BLaER1 (cell line): ENCODE results near the gene MAP4.

Source experiments
- H3K27ac ChIP-seq: shearing (Covaris generic); formaldehyde crosslinking; 2 replicates; pipeline ENCODE4 v1.8.1; 2022
- H3K27me3 ChIP-seq: shearing (Covaris generic); formaldehyde crosslinking; 2 replicates; pipeline ENCODE4 v1.8.1; 2022
- H3K36me3 ChIP-seq: shearing (Covaris generic); formaldehyde crosslinking; 2 replicates; pipeline ENCODE4 v1.8.1; 2022
- H3K4me1 ChIP-seq: shearing (Covaris generic); formaldehyde crosslinking; 2 replicates; pipeline ENCODE4 v1.8.1; 2022
- H3K4me2 ChIP-seq: shearing (Covaris generic); formaldehyde crosslinking; 2 replicates; pipeline ENCODE4 v1.8.1; 2022
- H3K4me3 ChIP-seq: shearing (Covaris generic); formaldehyde crosslinking; 2 replicates; pipeline ENCODE4 v1.8.1; 2022
- H3K9ac ChIP-seq: shearing (Covaris generic); formaldehyde crosslinking; 2 replicates; pipeline ENCODE4 v1.8.1; 2022
- H3K9me3 ChIP-seq: shearing (Covaris generic); formaldehyde crosslinking; 2 replicates; pipeline ENCODE4 v1.8.1; 2022
- H4K20me1 ChIP-seq: shearing (Covaris generic); formaldehyde crosslinking; 2 replicates; pipeline ENCODE4 v1.8.1; 2022
- Cebpa-rat ChIP-seq: shearing (Covaris generic); IDR thresholded peaks from 2 replicates; pipeline ENCODE4 v1.8.1; 2022

MAP4 gene

GRCh38 chr3:47877290-47877689, 138.9 kb downstream of the MAP4 start:
- H3K27me3 ChIP-seq = no peaks in the 10 kb centered on the region
- peak overlapping the region; percentile 17; the same call in 1 of the 2 replicates for H3K4me2 ChIP-seq
- peaks cover 11% of the 10 kb centered on the region for H3K4me1 ChIP-seq
- no peak overlapping the region for H3K9ac ChIP-seq
- no peaks in the 10 kb centered on the region for H4K20me1 ChIP-seq
- no peak for TF ChIP-seq Cebpa-rat
- no peaks in the 10 kb centered on the region for H3K9me3 ChIP-seq
- H3K4me3 ChIP-seq = no peak overlapping the region
- H3K27ac ChIP-seq = no peak overlapping the region
- peaks cover 48% of the 10 kb centered on the region for H3K36me3 ChIP-seq

GRCh38 chr3:47874913-47875312, 141.3 kb downstream of the MAP4 start:
- no peak for TF ChIP-seq Cebpa-rat
- Histone ChIP-seq H3K4me3 (no peak overlapping the region), H3K36me3 (peaks cover 71% of the 10 kb centered on the region), H3K4me1 (peaks cover 11% of the 10 kb centered on the region), H3K4me2 (no peak overlapping the region), H4K20me1 (no peaks in the 10 kb centered on the region), H3K9me3 (no peaks in the 10 kb centered on the region), H3K9ac (no peak overlapping the region), H3K27ac (no peak overlapping the region), H3K27me3 (no peaks in the 10 kb centered on the region)

GRCh38 chr3:47874438-47874837, 141.8 kb downstream of the MAP4 start:
- no peak overlapping the region for H3K9ac ChIP-seq
- no peak for TF ChIP-seq Cebpa-rat
- peaks cover 76% of the 10 kb centered on the region for H3K36me3 ChIP-seq
- no peak overlapping the region for H3K4me3 ChIP-seq
- H3K27me3 ChIP-seq = no peaks in the 10 kb centered on the region
- no peak overlapping the region for H3K4me2 ChIP-seq
- no peaks in the 10 kb centered on the region for H3K9me3 ChIP-seq
- peaks cover 11% of the 10 kb centered on the region for H3K4me1 ChIP-seq
- no peak overlapping the region for H3K27ac ChIP-seq
- no peaks in the 10 kb centered on the region for H4K20me1 ChIP-seq

- Histone ChIP-seq H3K36me3 (peaks cover 91% of the 10 kb centered on the region), H3K27me3 (no peaks in the 10 kb centered on the region), H3K9ac (no peak overlapping the region), H3K4me2 (no peak overlapping the region), H3K27ac (no peak overlapping the region), H4K20me1 (no peaks in the 10 kb centered on the region), H3K9me3 (no peaks in the 10 kb centered on the region), H3K4me1 (peaks cover 9% of the 10 kb centered on the region), H3K4me3 (no peak overlapping the region)
- TF ChIP-seq Cebpa-rat = no peak
Measured at GRCh38 chr3:47872916-47873315, 143.3 kb downstream of the MAP4 start.

GRCh38 chr3:47871389-47871788, 144.8 kb downstream of the MAP4 start:
- Histone ChIP-seq H3K9ac (no peak overlapping the region), H3K9me3 (no peaks in the 10 kb centered on the region), H4K20me1 (no peaks in the 10 kb centered on the region), H3K4me1 (no peaks in the 10 kb centered on the region), H3K36me3 (peaks cover 95% of the 10 kb centered on the region), H3K27ac (no peak overlapping the region), H3K4me2 (no peak overlapping the region), H3K27me3 (no peaks in the 10 kb centered on the region), H3K4me3 (no peak overlapping the region)
- TF ChIP-seq Cebpa-rat = no peak

- Histone ChIP-seq H4K20me1 (no peaks in the 10 kb centered on the region), H3K4me2 (no peak overlapping the region), H3K4me3 (no peak overlapping the region), H3K27me3 (no peaks in the 10 kb centered on the region), H3K36me3 (peaks cover 98% of the 10 kb centered on the region), H3K27ac (no peak overlapping the region), H3K9ac (no peak overlapping the region), H3K4me1 (no peaks in the 10 kb centered on the region), H3K9me3 (no peaks in the 10 kb centered on the region)
- TF ChIP-seq Cebpa-rat = no peak
Measured at GRCh38 chr3:47870702-47871260, 145.4 kb downstream of the MAP4 start.

- Histone ChIP-seq H3K27me3 (no peaks in the 10 kb centered on the region), H3K27ac (no peak overlapping the region)
Measured at GRCh38 chr3:47870156-47870555, 146.1 kb downstream of the MAP4 start.

GRCh38 chr3:47868306-47868705, 147.9 kb downstream of the MAP4 start:
- Histone ChIP-seq H3K4me3 (no peak overlapping the region), H3K9me3 (no peaks in the 10 kb centered on the region), H3K9ac (no peak overlapping the region), H3K36me3 (peaks cover 99% of the 10 kb centered on the region), H3K4me2 (no peak overlapping the region), H3K27me3 (no peaks in the 10 kb centered on the region), H3K27ac (no peak overlapping the region), H4K20me1 (no peaks in the 10 kb centered on the region), H3K4me1 (no peaks in the 10 kb centered on the region)
- TF ChIP-seq Cebpa-rat = no peak

More at GRCh38 chr3:47870156-47870555, 146.1 kb downstream of the MAP4 start:
- H3K4me3 ChIP-seq = no peak overlapping the region
- no peaks in the 10 kb centered on the region for H4K20me1 ChIP-seq
- peaks cover 98% of the 10 kb centered on the region for H3K36me3 ChIP-seq
- no peaks in the 10 kb centered on the region for H3K9me3 ChIP-seq
- no peak overlapping the region for H3K4me2 ChIP-seq
- no peak overlapping the region for H3K9ac ChIP-seq
- no peak for TF ChIP-seq Cebpa-rat
- no peaks in the 10 kb centered on the region for H3K4me1 ChIP-seq

- Histone ChIP-seq H3K9ac (no peak overlapping the region), H3K4me3 (no peak overlapping the region), H3K4me1 (no peaks in the 10 kb centered on the region), H3K27me3 (no peaks in the 10 kb centered on the region), H3K27ac (no peak overlapping the region), H4K20me1 (no peaks in the 10 kb centered on the region), H3K4me2 (no peak overlapping the region), H3K36me3 (peaks cover 99% of the 10 kb centered on the region), H3K9me3 (no peaks in the 10 kb centered on the region)
- no peak for TF ChIP-seq Cebpa-rat
Measured at GRCh38 chr3:47867451-47868044, 148.7 kb downstream of the MAP4 start.

GRCh38 chr3:47865192-47865591, 151.0 kb downstream of the MAP4 start:
- no peak overlapping the region for H3K9ac ChIP-seq
- H3K27ac ChIP-seq = no peak overlapping the region
- H4K20me1 ChIP-seq = no peaks in the 10 kb centered on the region
- H3K4me1 ChIP-seq = no peaks in the 10 kb centered on the region; the same call in 1 of the 2 replicates
- no peak for TF ChIP-seq Cebpa-rat
- peaks cover 92% of the 10 kb centered on the region for H3K36me3 ChIP-seq
- no peaks in the 10 kb centered on the region for H3K27me3 ChIP-seq
- H3K4me3 ChIP-seq = no peak overlapping the region
- H3K4me2 ChIP-seq = no peak overlapping the region
- H3K9me3 ChIP-seq = no peaks in the 10 kb centered on the region
